Epithelial cell of proximal tubule (primary cell): ENCODE results near the gene TPSB2. TPM values are rescaled to one million over a fixed set of nuclear protein-coding genes. Genes with fewer than 3 reads are reported as not detected.
A peak's percentile ranks its signal among the peaks of the same experiment; 100 is the strongest.

Experiments
- DNase-seq: peaks from one replicate; pipeline ENCODE4 v3.0.0-alpha.2; 2011; ENCODE audit warnings: low read depth
- H3K4me3 ChIP-seq: 2 replicates; pipeline ENCODE4 v1.5.1; 2011; ENCODE audit warnings: low read depth, mild to moderate bottlenecking, low read length
- CTCF ChIP-seq: conservative IDR thresholded peaks from 2 replicates; pipeline ENCODE4 v1.5.1; 2012; ENCODE audit warnings: low read depth, mild to moderate bottlenecking, low read length
- total RNA-seq: library from RNA; depleted of rRNA; stranded (reverse); fragments of >200 nt; gene quantifications from 2 replicates; pipeline ENCODE4 v1.2.3, GENCODE V29; 2015

Gene TPSB2
- total RNA-seq, 1 donor from 2014 or later = not detected

GRCh38 chr16:1184156-1184868, 45.7 kb downstream of the TPSB2 start:
- no peak overlapping the region for H3K4me3 ChIP-seq
- DNase-seq = no peak

GRCh38 chr16:1182950-1183907, 46.8 kb downstream of the TPSB2 start:
- TF ChIP-seq CTCF = no peak
- H3K4me3 ChIP-seq = peak overlapping the region; percentile 33
- no peak for DNase-seq

More at GRCh38 chr16:1184156-1184868, 45.7 kb downstream of the TPSB2 start:
- peak; percentile 47 for TF ChIP-seq CTCF

- no peak for TF ChIP-seq CTCF
- peak overlapping the region; percentile 21 for H3K4me3 ChIP-seq
- DNase-seq = no peak
Observed at GRCh38 chr16:1182316-1182671, 47.7 kb downstream of the TPSB2 start.

- DNase-seq = no peak
- peak; percentile 32 for TF ChIP-seq CTCF
- H3K4me3 ChIP-seq = peak overlapping the region; percentile 21
Observed at GRCh38 chr16:1181404-1182315, 48.3 kb downstream of the TPSB2 start.

- no peak for DNase-seq
- TF ChIP-seq CTCF = no peak
- H3K4me3 ChIP-seq = no peak overlapping the region
Observed at GRCh38 chr16:1180549-1181403, 49.2 kb downstream of the TPSB2 start.

Other genes starting within 250 kb of the TPSB2 start
- not detected in 2 replicates for gene SOX8, start 248.4 kb downstream of the TPSB2 start, total RNA-seq
- not detected in 2 replicates for gene SSTR5, start 157.4 kb downstream of the TPSB2 start, total RNA-seq
- gene C1QTNF8, start 133.9 kb downstream of the TPSB2 start, total RNA-seq = not detected in 2 replicates
- 0.22 and 0.29 TPM in 2 replicates for gene CACNA1H, start 77.1 kb downstream of the TPSB2 start, total RNA-seq
- gene TPSG1, start 4.9 kb downstream of the TPSB2 start, total RNA-seq = not detected in 2 replicates
- gene TPSAB1, start 10.5 kb upstream of the TPSB2 start, total RNA-seq = not detected in 2 replicates
- not detected in 2 replicates for gene TPSD1, start 25.9 kb upstream of the TPSB2 start, total RNA-seq
- 97.0 and 112 TPM in 2 replicates for gene UBE2I, start 79.5 kb upstream of the TPSB2 start, total RNA-seq
- 1.5 and 3.9 TPM in 2 replicates for gene BAIAP3, start 103.5 kb upstream of the TPSB2 start, total RNA-seq
- gene TSR3, start 121.7 kb upstream of the TPSB2 start, total RNA-seq = 123 and 157 TPM in 2 replicates
- gene GNPTG, start 121.7 kb upstream of the TPSB2 start, total RNA-seq = 38.3 and 63.9 TPM in 2 replicates
- 11.3 and 20.1 TPM in 2 replicates for gene UNKL, start 184.5 kb upstream of the TPSB2 start, total RNA-seq
- gene UQCC4, start 190.6 kb upstream of the TPSB2 start, total RNA-seq = 17.4 and 23.2 TPM in 2 replicates
- not detected in 2 replicates for gene PERCC1, start 200.9 kb upstream of the TPSB2 start, total RNA-seq
- not detected in 2 replicates for gene CCDC154, start 214.4 kb upstream of the TPSB2 start, total RNA-seq
- 57.3 and 76.2 TPM in 2 replicates for gene CLCN7, start 244.8 kb upstream of the TPSB2 start, total RNA-seq